GM18520 (cell line): ENCODE results near the gene ZDHHC16.

Source experiments
- ATAC-seq: cut with Tn5 transposase; IDR thresholded peaks from one replicate; pipeline ENCODE4 v1.9.1; 2021; ENCODE audit not compliant: unreplicated experiment

Gene ZDHHC16

DNA sequence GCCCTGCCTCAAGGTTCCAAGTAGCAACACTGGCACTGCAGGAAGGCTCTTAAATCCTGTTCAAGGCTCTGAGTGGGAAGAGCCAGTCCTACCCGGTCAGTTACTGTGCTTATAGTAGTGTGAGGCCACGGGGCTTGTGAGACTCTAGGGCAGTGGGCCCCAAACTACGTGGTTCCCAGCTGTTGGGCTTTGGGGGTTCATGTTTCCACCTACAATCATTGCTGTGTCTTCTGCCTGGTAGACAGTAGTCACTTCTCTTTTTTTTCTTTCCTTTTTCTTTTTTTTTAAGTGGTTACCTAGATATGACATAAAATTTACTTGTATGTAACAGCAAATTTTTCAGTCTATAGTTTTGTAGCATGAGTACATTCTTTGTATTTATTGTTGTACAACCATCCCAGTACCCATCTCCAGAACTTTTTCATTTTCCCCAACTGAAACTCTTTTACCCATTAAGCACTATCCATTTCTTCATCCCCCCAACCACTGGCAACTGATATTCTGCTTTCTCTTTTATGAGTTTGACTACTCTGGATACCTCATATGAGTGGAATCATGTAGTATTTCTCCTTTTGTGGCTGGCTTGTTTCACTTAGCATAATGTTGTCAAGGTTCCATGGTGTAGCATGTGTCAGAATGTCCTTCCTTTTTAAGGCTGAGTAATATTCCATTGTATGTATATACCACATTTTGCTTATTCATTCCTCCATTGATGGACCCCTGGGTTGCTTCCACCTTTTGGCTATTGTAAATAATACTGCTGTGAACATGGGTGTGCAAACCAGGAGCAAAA, 60.4 kb downstream of the ZDHHC16 start:
- ATAC-seq: no peak
